ENCODE results near the gene NLK.
"Not testable (repeated sequence)": the region's sequence is repeated elsewhere in the genome, so short reads cannot be mapped to it uniquely, and the experiment has no call there.

The NLK gene

GRCh38 chr17:28166478-28166877 is 124.0 kb downstream of the NLK start:
- DNase-seq: no peak

GRCh38 chr17:28169621-28170349 is 127.3 kb downstream of the NLK start:
- no peak for DNase-seq

DNA sequence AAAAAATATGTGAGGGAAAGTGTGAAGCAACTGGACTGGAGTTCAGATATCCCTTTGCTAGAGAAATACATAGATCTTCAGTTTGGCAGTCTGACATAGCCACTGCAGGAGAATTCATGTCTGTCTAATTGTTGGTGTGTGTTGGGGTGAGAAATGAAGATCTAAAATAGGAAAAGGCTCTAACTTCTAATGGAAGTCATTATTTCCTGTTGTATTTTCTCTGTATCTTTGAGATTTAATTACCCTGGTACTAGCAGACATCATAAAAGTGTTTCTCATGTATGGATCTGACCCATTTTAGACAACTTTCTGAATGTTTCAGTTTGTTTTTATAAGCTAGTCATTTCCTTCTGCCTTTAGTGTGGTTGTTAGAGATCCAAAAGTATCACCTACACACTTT is 128.3 kb downstream of the NLK start:
- DNase-seq: no peak

GRCh38 chr17:28173031-28173561 is 130.6 kb downstream of the NLK start:
- DNase-seq: no peak

- DNase-seq: no peak
Observed at GRCh38 chr17:28173801-28174200, 131.3 kb downstream of the NLK start.

GRCh38 chr17:28174352-28175046 is 132.0 kb downstream of the NLK start:
- DNase-seq: no peak

GRCh38 chr17:28177351-28177750 is 134.9 kb downstream of the NLK start:
- no peak for DNase-seq

- no peak for DNase-seq
Observed at GRCh38 chr17:28178800-28179199, 136.3 kb downstream of the NLK start.

GRCh38 chr17:28180449-28180848 is 138.0 kb downstream of the NLK start:
- DNase-seq: no peak

DNA sequence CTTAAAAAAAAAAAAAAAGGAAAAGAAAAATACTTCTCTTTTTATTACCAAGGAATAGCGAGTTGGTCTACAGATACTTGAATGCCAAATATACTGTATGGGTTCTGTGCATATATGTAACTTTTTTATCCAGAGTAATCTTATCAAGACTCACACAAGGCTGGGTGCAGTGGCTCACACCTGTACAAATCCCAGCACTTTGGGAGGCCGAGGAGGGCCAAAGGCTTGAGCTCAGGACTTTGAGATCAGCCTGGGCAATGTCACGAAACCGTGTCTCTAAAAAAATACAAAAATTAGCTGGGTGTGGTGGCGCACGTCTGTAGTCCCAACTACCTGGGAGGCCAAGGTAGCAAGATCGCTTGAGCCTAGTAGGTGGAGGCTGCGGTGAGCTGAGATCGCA is 139.1 kb downstream of the NLK start:
- DNase-seq: no peak

DNA sequence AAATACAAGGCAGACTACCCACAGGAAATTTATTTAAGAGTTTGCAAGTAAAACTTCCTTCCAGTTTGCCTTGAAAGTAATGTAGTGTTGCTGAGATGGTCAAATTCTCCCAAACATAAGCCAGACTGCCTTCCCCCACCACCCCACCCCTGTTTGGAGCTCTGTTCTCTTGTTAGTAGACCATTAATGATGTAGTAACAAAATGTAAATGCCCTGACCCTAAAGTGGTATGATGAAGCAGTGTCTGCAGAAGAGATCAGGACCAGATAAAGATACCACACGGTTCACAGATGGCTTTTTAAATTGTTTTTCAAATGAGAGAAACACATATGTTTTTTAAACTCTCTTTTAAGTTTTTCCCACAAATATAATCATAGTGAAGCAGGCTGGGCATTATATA is 140.1 kb downstream of the NLK start:
- no peak for DNase-seq

- DNase-seq: no peak
Observed at GRCh38 chr17:28185658-28186057, 143.2 kb downstream of the NLK start.

- not testable (repeated sequence) for DNase-seq
Observed at GRCh38 chr17:28186472-28186871, 144.0 kb downstream of the NLK start.

DNA sequence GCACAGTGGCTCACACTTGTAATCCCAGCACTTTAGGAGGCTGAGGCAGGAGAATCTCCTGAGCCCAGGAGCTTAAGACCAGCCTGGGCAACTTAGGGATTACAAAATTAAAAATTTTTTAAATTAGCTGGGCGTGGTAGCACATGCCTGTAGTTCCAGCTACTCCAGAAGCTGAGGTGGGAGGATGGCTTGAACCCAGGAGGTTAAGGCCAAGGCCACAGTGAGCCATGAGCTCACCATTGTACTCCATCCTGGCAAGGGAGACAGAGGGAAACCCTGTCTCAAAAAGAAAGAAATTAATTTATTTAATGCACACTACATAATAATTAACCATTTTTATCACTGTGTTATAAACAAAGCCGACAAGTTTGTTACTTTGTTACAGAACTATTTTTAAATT is 145.5 kb downstream of the NLK start:
- DNase-seq: no peak

DNA sequence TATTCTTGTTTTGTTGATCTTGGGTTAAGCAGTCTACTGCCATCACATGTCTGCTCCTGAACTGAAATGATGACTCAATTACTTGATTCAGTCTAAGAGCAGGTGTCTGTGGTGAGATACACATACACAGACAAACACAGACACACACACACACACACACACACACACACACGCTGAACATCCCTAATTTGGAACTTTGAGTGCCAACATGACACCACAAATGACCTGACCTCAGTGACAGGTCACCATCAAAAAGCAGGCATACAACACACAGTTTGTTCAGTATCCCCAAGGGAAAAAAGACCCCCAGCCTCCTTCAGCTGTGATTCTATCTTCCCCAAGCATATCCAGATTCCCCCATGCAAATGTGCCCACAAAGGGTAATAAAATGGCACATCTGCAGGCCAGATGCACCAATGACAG is 146.4 kb downstream of the NLK start:
- no peak for DNase-seq

DNA sequence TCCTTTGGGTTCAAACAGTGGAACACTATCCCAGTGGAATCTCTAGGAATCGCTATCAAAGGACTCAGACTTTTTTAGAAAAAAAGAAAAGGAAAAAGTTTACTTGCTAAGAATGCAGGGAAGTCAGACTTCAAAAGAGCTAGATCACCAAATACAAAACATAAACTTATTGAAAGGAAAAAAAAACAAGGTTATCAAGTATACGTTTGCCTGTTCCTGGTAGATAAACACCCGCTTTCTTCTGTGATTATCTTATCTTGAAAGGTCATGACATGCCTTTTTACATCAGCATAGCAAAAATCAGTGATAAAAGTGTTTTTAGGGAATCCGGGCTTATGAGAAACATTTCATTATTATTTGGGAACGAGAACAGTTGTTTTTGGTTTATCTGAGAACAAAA is 147.2 kb downstream of the NLK start:
- no peak for DNase-seq

- no peak for DNase-seq
Observed at GRCh38 chr17:28191018-28191417, 148.5 kb downstream of the NLK start.

DNA sequence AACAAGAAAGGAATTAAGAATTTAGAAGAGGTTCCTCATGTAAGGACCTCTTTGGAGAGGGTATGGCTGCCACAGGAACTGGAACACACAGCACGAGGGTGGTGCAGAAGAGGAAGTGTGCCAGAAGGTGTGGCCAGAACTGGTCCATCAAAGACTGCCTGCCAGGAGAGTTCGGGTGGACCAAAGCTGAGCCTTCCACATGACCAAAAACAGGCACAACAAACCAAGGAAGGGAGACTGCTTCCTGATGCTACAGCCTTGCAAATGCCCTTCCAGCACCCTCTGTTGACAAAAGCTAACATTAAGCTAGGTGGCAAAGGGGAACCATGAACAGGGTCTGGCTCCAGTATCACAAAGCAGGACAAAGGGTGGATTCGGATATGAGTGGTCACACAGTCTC is 150.8 kb downstream of the NLK start:
- DNase-seq: no peak

DNA sequence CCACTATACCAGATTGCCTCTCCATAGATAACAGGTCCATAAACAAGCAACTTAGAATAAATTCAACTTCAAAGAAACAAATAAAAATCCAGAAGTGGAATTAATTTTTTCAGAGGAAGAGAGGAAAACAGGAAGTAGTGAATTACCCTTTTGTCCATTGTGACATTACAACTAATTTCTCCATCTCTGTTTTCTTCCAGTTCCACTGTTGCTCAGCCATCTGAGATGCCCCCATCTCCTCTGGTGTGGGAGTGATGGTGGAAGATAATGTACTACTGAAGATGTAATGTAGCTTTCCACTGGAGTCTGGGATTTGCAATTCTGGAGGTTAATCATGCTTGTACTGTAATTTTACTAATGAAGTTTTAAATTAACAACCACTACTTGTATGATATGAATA is 151.9 kb downstream of the NLK start:
- no peak for DNase-seq

- no peak for DNase-seq
Observed at GRCh38 chr17:28196636-28197035, 154.2 kb downstream of the NLK start.

GRCh38 chr17:28199115-28199514 is 156.6 kb downstream of the NLK start:
- DNase-seq: no peak

GRCh38 chr17:28199728-28200127 is 157.3 kb downstream of the NLK start:
- DNase-seq: no peak

DNA sequence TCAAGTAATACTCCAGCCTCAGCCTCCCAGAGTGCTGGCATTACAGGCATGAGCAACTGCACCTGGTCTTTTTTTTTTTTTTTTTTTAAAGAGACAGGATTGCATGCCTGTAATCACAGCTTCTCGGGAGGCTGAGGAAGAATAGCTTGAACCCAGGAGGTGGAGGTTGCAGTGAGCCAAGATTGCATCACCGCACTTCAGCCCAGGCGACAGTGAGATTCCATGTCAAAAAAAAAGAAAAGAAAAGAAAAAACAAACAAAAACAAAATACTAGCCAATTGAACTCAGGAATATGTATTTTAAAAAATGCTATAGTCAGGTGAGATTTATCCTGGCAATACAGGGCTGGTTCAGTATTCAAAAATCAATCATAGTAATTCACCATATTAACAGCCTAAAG is 158.8 kb downstream of the NLK start:
- DNase-seq: no peak

DNA sequence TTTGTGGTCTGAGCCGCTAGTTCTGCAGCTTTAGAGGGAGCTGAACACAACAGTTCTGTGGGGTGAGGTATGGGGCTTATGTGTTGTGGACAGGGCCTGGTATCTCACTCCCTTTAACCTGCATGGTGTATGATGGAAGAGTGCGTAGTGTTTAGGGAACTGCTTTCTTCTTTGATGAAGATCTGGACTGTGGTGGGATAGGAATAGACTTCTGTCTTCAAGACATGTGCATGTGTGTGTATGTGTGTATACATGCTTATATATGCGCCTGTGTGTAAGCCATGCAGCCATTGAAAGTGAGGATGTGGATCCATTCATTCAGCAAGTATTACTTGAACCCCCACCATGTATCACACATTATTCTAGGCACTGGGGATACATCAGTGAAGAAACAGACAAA is 161.8 kb downstream of the NLK start:
- DNase-seq: no peak

DNA sequence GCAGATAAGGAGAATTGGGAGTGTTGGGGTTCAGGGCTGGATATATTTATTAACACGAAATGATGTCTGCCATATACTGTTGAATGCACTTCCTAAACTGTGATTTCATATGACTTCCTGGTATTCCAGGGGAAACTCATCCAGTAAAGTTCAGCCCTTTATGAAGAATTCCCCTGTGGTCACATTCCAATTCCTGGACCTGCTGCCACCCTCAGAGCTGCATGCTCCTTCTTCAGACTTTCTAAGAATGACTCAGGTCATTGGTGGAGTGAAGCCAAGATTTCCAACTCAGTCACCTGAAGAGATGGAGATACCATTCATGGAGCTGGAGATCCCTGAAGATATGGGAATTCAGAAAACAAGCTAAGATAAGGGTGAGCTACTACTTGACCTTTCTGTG is 162.3 kb downstream of the NLK start:
- DNase-seq: no peak
